SK-N-SH treated with all-trans-retinoic acid at 6 μM for 48 hours (cell line): Measurements from ENCODE around the gene HHAT.

Source experiments
- ARNTL ChIP-seq: fragments of 450-650 bp; formaldehyde crosslinking; IDR thresholded peaks from 2 replicates; pipeline ENCODE4 v1.5.0; 2020; ENCODE audit warnings: low read depth, mild to moderate bottlenecking, moderate library complexity, borderline replicate concordance
- CSDC2 ChIP-seq: fragments of 250-450 bp; sonication (Bioruptor Pico); IDR thresholded peaks from 2 replicates; pipeline ENCODE4 v1.5.0; 2020; ENCODE audit warnings: mild to moderate bottlenecking, moderate library complexity
- ESRRG ChIP-seq: fragments of 250-450 bp; sonication (Bioruptor Pico); IDR thresholded peaks from 2 replicates; pipeline ENCODE4 v1.6.1; 2021; ENCODE audit warnings: mild to moderate bottlenecking
- GLIS3 ChIP-seq: fragments of 250-450 bp; sonication (Bioruptor Pico); IDR thresholded peaks from 2 replicates; pipeline ENCODE4 v1.5.0; 2020; ENCODE audit warnings: mild to moderate bottlenecking, moderate library complexity
- RARB ChIP-seq: fragments of 250-450 bp; sonication (Bioruptor Pico); IDR thresholded peaks from 2 replicates; pipeline ENCODE4 v1.8.0; 2021; ENCODE audit warnings: mild to moderate bottlenecking, moderate library complexity
- ZFP3 ChIP-seq: fragments of 250-450 bp; sonication (Bioruptor Pico); IDR thresholded peaks from 2 replicates; pipeline ENCODE4 v1.5.0; 2020; ENCODE audit warnings: mild to moderate bottlenecking, moderate library complexity
- ZNF565 ChIP-seq: fragments of 450-650 bp; formaldehyde crosslinking; conservative IDR thresholded peaks from 2 replicates; pipeline ENCODE4 v1.5.0; 2020; ENCODE audit warnings: low read depth, mild to moderate bottlenecking, moderate library complexity
- ZNF70 ChIP-seq: fragments of 450-650 bp; formaldehyde crosslinking; IDR thresholded peaks from 2 replicates; pipeline ENCODE4 v1.5.0; 2020; ENCODE audit warnings: mild to moderate bottlenecking, moderate library complexity
- TF ChIP-seq, protein P1 (sequence below): fragments of 250-450 bp; sonication (Bioruptor Pico); IDR thresholded peaks from 2 replicates; pipeline ENCODE4 v1.8.0; 2020; ENCODE audit warnings: mild to moderate bottlenecking, moderate library complexity, borderline replicate concordance

DNA sequence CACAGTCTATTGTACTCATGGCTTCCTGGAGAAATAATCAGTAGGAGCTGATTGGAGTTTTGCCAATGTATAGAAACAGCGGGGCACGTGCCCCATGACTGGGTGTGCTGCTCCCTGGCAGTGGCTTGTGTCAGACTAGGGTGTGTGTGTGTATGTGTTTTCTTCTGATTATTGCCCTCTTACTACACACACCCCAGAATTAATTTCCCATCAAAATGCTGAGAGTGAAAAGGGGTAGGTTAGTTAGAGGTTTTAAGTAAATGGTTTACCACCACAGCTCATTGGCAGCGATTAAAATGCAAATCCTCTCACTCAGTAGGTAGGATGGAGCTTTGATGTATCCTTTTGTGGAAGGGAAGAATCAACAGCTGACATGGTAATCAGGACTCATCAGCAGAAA, 29.9 kb downstream of the HHAT start:
- no peak for TF ChIP-seq ZNF565 (CRISPR knock-in tag)
- TF ChIP-seq GLIS3 (CRISPR knock-in tag) = no peak
- TF ChIP-seq, protein P1, sequence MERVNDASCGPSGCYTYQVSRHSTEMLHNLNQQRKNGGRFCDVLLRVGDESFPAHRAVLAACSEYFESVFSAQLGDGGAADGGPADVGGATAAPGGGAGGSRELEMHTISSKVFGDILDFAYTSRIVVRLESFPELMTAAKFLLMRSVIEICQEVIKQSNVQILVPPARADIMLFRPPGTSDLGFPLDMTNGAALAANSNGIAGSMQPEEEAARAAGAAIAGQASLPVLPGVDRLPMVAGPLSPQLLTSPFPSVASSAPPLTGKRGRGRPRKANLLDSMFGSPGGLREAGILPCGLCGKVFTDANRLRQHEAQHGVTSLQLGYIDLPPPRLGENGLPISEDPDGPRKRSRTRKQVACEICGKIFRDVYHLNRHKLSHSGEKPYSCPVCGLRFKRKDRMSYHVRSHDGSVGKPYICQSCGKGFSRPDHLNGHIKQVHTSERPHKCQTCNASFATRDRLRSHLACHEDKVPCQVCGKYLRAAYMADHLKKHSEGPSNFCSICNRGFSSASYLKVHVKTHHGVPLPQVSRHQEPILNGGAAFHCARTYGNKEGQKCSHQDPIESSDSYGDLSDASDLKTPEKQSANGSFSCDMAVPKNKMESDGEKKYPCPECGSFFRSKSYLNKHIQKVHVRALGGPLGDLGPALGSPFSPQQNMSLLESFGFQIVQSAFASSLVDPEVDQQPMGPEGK (CRISPR knock-in tag) = no peak
- TF ChIP-seq RARB (CRISPR knock-in tag) = no peak
- TF ChIP-seq ZNF70 (CRISPR knock-in tag) = no peak
- TF ChIP-seq ESRRG (CRISPR knock-in tag) = no peak
- no peak for TF ChIP-seq CSDC2 (CRISPR knock-in tag)
- no peak for TF ChIP-seq ARNTL
- no peak for TF ChIP-seq ZFP3 (CRISPR knock-in tag)
